Glomerular endothelial cell (primary cell): ENCODE data around the gene OR51I1. TPM values are rescaled to one million over a fixed set of nuclear protein-coding genes. Genes with fewer than 3 reads are reported as not detected.

Source experiments
- DNase-seq: peaks from one replicate; pipeline ENCODE4 v3.0.0-alpha.2; 2011; ENCODE audit warnings: low read depth, low spot score; ENCODE audit errors: extremely low read depth
- total RNA-seq: library from RNA; depleted of rRNA; stranded (reverse); fragments of >200 nt; gene quantifications from 2 replicates; pipeline ENCODE4 v1.2.3, GENCODE V29; 2015

Gene OR51I1
- total RNA-seq, result not detected in 2 replicates

GRCh38 chr11:5441414-5441813 lies at the start of gene OR51I1:
Gene OR51I1 (minus strand): TSS chr11:5441514. CDS start chr11:5441514, 0 bp downstream.
- no peak for DNase-seq

- no peak for DNase-seq
Measured at GRCh38 chr11:5489576-5490357, 48.5 kb upstream of the OR51I1 start.

DNA sequence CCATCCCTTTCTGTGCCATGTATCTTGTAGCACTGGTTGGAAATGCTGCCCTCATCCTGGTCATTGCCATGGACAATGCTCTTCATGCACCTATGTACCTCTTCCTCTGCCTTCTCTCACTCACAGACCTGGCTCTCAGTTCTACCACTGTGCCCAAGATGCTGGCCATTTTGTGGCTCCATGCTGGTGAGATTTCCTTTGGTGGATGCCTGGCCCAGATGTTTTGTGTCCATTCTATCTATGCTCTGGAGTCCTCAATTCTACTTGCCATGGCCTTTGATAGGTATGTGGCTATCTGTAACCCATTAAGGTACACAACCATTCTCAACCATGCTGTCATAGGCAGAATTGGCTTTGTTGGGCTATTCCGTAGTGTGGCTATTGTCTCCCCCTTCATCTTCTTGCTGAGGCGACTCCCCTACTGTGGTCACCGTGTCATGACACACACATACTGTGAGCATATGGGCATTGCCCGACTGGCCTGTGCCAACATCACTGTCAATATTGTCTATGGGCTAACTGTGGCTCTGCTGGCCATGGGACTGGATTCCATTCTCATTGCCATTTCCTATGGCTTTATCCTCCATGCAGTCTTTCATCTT lies 47.6 kb upstream of the OR51I1 start:
- no peak for DNase-seq

DNA sequence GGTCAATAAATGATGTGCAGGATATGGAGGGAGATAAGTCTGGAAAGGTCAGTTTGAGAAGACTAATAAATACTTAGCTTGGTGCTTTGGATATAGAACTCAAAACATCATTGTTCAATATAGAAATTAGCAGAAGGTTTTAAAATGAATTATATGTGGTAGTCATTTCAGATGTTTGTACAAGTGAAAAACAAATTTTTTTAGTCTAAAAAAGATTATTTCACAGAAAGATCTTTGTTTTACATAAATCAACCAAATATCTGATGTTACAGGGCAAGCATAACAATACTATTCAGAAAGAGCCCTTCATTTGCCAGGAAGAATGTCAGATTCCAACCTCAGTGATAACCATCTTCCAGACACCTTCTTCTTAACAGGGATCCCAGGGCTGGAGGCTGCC lies 47.1 kb upstream of the OR51I1 start, which contains the start of gene OR52D1:
Gene OR52D1, plus strand, starts transcription at position 301 of the 400 bp plus-strand sequence. Its CDS starts 22 bp downstream, at position 323.
- DNase-seq, result no peak

DNA sequence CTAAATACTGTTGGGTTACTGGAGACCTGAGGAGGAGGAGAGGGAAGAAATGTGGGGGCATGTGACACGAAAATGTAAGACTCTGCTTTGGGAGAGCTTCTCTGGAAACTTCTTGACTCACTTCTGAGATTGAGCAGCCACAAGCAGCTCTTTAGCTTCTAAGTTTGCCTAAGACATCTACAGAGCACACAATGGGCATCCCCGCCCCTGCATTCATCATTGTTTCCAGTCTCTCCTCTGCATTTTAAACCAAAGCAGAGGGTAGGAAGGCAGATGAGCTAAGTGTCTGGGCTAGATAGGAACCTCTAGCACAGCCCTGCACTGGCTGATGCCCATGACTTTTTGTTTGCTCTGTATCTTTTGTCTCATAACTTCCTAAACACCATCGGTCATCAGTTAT lies 45.1 kb upstream of the OR51I1 start:
- no peak for DNase-seq

GRCh38 chr11:5486003-5486402 lies 44.7 kb upstream of the OR51I1 start:
- no peak for DNase-seq

GRCh38 chr11:5476186-5476819 lies 35.0 kb upstream of the OR51I1 start:
- peak; percentile 22 for DNase-seq

DNA sequence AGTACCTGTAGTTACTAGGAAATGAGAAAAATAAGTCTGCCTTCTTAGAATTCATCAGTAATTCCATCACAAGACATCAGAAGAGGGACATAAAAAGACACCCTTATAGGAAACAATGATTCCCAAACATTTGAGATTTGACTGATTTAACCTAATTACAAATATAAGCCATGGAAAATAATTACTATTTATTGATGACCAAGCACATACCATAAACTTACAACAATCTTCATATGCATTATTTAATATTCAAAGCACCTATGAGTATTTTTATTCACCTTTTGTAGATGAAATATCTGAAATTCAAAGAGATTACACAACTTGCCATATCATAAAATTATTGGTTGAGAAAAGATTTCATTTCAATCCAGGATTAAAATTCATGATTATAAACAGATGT lies 32.6 kb upstream of the OR51I1 start:
- DNase-seq, result no peak

GRCh38 chr11:5467527-5467926 lies 26.2 kb upstream of the OR51I1 start:
- no peak for DNase-seq

DNA sequence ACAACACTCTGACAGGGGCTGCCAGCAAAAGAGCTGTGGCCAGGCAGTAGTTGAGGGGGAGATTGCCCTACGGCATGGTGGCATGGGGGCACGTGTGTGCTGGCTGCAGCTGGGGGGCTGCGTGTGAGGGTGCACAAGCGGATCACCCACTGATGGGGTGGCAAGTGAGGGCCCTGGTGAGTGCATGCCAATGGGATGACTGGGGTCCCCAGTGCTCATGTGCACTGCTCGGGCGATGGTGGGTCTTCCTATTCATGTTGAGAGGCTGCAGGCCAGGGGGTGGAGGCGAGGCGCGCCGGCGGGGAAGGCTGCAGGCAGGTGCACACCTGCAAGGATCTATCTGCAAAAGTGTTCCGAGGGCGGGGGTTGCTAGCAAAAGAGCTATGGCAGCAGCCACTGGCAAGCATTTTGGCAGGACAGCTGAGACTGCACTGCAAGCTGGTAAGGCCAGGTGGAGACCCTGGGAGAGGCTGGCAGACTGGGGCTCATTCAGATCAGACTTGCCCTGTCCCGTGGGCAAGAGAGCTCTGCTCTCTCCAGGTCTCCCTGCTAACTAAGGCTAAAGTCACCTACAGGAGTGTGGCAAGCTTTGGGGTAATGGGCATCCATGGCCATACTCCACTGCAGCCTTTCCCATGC lies 19.8 kb upstream of the OR51I1 start:
- no peak for DNase-seq

- no peak for DNase-seq
Measured at GRCh38 chr11:5449432-5449831, 8.1 kb upstream of the OR51I1 start.

DNA sequence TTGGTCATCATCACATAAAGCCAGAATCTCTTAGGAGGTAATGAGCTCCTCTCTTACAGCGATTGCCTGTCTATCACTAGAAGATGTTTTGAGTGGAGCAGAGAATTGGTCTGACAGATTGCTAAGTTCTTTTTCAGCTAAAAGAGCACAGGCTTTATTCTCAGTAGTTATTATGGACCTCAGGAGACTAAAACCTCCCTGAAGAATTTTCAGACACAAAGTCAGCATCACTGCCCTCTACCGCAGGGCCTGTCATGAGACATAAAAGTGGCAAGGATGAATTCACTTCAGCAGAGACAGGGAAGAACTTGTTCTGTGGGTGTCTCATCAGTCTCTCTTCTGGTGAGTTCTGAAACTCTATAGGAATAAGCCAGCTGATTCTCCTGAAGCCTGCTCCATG lies 7.7 kb upstream of the OR51I1 start, which contains the start of gene OR51I2:
Gene OR51I2, plus strand, starts transcription at position 301 of the 400 bp plus-strand sequence. CDS start 4,166 bp downstream, outside the sequence.
- no peak for DNase-seq

DNA sequence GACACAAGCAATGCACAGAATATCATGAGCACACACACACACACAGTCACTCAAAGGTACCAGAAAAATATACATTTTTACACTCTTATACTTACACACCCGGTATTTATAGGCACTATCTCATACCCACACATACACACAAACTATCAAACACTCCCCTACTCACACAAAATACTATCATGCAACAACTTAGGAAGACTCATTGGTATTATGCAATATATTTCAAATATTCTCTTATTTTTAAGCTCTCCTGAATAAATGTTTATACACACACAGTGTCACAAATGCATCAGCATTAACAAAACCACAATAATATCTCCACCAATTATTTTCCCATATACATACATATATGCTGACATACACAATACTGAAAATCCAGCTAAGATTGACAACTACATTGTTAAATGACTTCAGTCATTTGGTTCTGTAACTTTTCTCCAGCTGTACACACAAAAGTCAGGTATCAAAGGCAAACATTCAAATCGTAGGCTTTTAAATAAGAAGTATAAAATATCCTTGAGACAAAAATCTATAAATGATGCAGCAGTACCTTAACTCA lies 2.6 kb upstream of the OR51I1 start:
- no peak for DNase-seq

DNA sequence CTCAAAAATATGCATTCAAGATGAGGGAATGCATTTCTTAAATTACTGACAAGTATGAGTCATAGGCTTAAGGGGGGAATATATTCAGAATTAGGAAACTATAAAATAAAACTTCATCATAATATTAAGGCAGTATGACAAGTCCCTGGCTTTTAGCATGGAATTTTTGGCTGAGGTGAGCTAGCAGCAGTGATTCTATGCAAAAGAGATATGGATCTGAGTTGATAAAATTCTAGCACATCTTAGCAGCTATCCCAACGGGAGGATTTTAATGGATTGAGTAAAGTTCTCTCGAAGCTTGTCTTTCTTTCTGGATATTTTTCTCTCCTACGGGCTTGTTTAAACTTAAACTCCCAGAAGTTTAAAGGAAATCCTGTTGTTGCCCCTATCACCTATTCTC lies 18.2 kb downstream of the OR51I1 start:
- DNase-seq, result no peak

DNA sequence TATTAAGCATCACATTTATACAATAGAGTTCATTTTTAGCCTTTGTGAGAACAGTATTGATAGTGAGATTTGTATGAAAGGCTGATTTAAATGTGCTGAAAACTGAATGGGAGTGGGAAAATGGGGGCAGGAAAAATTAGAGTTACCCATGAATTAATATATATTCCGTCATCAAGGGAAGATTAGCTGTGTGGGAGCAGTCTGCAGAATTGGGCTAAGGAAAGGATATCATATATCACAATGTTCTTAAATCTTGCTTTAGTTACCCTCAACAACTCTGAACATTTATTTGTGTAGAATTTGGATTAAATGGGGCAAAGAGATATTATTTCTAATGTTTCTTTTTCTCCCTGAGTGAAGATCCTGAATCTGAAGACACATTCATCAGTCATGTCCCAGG lies 19.5 kb downstream of the OR51I1 start, which contains the start of gene OR51Q1:
Gene OR51Q1, plus strand, starts transcription at position 301 of the 400 bp plus-strand sequence. Its CDS starts 90 bp downstream, at position 391.
- DNase-seq, result no peak

DNA sequence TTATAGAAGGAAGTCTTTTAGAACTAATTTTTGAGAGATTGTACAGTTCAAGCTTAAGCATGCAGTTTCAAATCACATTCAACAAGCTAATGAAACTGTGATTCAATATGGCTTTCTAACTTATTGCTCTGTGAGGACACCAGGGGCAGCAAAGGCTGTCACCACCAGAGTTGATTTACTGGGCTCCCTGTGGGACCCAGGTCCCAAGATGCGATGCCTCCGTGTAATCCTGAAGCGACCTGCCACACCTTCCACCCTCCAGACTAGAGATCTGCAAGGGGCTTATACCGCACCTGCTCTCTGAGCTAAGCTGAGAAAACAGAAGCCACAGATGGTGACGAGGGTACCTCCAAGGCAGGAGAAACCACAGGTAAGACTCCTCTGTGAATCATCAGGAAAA lies 20.3 kb downstream of the OR51I1 start:
- no peak for DNase-seq

DNA sequence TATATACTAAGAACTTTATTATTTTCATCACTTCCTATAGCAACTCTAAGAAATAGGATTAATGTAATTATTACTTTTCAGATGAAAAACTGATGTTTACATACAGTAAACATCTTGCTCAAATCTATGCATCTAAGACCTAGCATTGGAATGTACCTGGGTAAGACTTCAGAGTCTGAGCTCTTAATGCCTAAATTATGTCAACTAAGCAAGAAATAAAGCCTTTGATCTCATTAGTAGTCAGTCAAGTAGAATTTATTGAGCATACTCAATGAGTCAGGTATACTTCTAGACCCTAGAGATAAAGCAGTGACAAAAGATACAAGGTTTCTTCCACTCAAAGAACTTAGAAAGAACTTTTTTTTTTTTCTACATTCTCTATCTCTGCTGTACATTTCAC lies 36.1 kb downstream of the OR51I1 start:
- no peak for DNase-seq

DNA sequence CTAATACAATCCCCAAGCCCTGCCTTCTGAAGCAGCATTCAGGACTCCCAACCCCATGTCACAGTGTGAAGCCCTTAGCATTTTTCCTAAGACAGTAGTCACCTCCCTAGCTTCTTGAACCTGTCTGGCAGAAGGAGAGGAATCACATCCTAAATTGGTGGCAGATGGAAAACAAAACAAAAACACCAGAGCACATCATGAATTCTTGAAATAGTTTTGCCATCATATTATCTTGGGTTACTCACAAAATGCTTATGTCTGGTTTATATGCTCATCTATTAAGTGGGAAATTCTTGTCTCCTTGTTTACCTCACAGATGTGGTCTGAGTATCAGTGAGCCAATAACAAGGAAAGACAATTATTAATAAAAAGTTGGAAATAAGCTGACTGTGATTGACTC lies 42.4 kb downstream of the OR51I1 start:
- no peak for DNase-seq

DNA sequence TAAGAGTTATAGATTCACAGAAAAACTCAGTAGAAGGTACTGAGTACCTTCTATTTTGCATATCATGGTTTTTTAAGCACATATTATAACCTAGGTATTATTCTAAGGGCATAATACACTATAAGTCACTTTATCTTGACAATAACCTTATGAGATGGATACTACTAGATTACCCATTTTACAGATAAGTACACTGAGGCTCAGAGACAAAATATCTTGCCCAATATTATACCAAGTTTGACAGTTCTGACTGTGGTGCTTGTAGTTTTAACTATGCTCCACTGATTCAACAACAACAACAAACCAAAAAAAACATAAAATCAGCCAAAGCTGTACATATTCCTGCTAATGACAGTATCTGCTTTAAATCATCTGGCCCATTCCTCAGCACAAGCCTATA lies 47.2 kb downstream of the OR51I1 start:
- no peak for DNase-seq
